Skin of body (tissue), 2 donors: ENCODE data around the gene RAB30. TPM values are rescaled to one million over a fixed set of nuclear protein-coding genes. Genes with fewer than 3 reads are reported as not detected.
"Not testable (repeated sequence)": the region's sequence is repeated elsewhere in the genome, so short reads cannot be mapped to it uniquely, and the experiment has no call there.

ENCODE experiments used
- DNase-seq: peaks from one replicate; lab custom pipeline; 2025; lab: John Stamatoyannopoulos, UW
- total RNA-seq: library from RNA; depleted of rRNA; stranded (reverse); fragments of >200 nt; gene quantifications from one replicate; pipeline ENCODE4 v1.2.3, GENCODE V29; 2014

RAB30 gene
- total RNA-seq, 1 donor from 2014 or later, result 22.4 TPM

- no peak for DNase-seq
Measured at GRCh38 chr11:83011333-83012167, 60.1 kb downstream of the RAB30 start.

- DNase-seq, result no peak
Measured at GRCh38 chr11:83009999-83010398, 61.7 kb downstream of the RAB30 start.

GRCh38 chr11:83009136-83009535 is 62.6 kb downstream of the RAB30 start:
- not testable (repeated sequence) for DNase-seq

- no peak for DNase-seq
Measured at GRCh38 chr11:83008581-83008923, 63.1 kb downstream of the RAB30 start.

GRCh38 chr11:83007909-83008580 is 63.7 kb downstream of the RAB30 start:
- DNase-seq, result no peak

GRCh38 chr11:83007477-83007876 is 64.2 kb downstream of the RAB30 start:
- DNase-seq, result no peak

GRCh38 chr11:83006877-83007330 is 64.8 kb downstream of the RAB30 start:
- no peak for DNase-seq

GRCh38 chr11:83004746-83005556 is 66.7 kb downstream of the RAB30 start:
- DNase-seq, result no peak

- DNase-seq, result no peak
Measured at GRCh38 chr11:83002522-83002921, 69.2 kb downstream of the RAB30 start.

GRCh38 chr11:83002053-83002452 is 69.6 kb downstream of the RAB30 start:
- no peak for DNase-seq

GRCh38 chr11:83000381-83000780 is 71.3 kb downstream of the RAB30 start:
- no peak for DNase-seq

GRCh38 chr11:82999232-82999631 is 72.5 kb downstream of the RAB30 start:
- DNase-seq, result no peak

- no peak for DNase-seq
Measured at GRCh38 chr11:82998697-82999096, 73.0 kb downstream of the RAB30 start.

GRCh38 chr11:82996966-82997606 is 74.6 kb downstream of the RAB30 start:
- no peak for DNase-seq

- peak; percentile 12 for DNase-seq
Measured at GRCh38 chr11:82995754-82996398, 75.8 kb downstream of the RAB30 start.

- peak; percentile 48 for DNase-seq
Measured at GRCh38 chr11:82995235-82995634, 76.5 kb downstream of the RAB30 start.

- DNase-seq, result no peak
Measured at GRCh38 chr11:82994604-82995230, 77.0 kb downstream of the RAB30 start.

- peak; percentile 50 for DNase-seq
Measured at GRCh38 chr11:82992223-82992622, 79.5 kb downstream of the RAB30 start.

GRCh38 chr11:82989628-82990404 is 81.9 kb downstream of the RAB30 start:
- DNase-seq, result no peak
